ELR (cell line): ENCODE results near the gene THYN1.

Experiments used
- DNase-seq: peaks from one replicate; pipeline ENCODE4 v3.0.0-alpha.2; 2015; ENCODE audit warnings: low read depth

Gene THYN1

DNA sequence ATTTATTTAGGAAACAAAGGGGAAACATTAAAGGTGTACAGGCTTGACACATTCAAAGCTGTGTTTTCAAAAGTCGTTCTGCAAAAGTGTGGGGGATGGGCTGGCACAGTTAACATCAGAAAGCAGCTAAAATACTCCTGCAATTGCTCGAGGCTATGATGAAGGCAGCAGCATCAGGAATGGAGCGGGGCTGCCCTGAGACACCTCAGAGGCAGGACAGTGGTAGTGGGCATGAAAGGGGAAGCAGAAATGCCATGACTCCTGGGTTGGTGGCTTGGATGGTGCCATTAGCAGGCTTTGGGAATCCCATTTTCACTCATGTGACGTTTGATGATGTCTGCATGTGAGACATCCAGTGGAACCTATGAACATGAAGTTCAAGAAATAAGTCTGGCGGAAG lies 30.0 kb downstream of the THYN1 start:
- DNase-seq = peak; percentile 21

DNA sequence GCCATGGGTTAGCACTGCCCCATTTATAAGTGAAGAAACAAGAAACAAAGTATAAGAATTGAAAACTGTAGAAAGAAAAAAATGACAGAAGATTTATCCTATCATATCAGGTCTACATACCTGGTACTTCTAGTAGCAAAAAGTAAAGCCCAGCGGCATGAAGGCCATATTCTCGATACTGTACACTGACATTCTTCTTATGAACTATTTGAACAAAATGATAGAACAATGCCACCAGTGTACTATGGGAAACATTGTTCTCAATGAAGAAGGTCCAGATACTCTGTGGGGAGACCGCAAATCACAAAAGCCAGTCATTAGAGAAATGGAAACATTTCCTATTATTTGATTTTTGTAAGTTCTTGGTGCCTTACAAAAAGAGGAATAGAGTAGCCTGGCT lies 36.3 kb downstream of the THYN1 start:
- no peak for DNase-seq

DNA sequence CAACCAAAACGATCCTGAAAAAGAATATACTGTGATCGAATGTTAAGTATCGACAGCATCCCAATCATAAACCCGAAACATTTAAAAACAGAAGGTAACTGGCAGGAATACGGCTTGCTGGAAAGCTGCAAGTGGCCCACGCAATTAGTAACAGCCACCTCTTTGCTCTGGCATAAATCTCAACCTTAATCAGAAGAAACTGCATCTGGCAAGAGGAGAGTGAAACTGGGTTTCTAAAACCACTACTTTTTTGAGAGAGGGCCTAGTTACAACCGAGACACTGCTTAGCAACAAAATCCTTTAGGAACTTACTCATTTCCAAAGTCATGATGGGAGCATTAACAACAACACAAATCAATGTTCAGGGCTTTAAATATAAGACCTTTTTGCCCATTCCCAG lies 37.3 kb downstream of the THYN1 start:
- DNase-seq = no peak

DNA sequence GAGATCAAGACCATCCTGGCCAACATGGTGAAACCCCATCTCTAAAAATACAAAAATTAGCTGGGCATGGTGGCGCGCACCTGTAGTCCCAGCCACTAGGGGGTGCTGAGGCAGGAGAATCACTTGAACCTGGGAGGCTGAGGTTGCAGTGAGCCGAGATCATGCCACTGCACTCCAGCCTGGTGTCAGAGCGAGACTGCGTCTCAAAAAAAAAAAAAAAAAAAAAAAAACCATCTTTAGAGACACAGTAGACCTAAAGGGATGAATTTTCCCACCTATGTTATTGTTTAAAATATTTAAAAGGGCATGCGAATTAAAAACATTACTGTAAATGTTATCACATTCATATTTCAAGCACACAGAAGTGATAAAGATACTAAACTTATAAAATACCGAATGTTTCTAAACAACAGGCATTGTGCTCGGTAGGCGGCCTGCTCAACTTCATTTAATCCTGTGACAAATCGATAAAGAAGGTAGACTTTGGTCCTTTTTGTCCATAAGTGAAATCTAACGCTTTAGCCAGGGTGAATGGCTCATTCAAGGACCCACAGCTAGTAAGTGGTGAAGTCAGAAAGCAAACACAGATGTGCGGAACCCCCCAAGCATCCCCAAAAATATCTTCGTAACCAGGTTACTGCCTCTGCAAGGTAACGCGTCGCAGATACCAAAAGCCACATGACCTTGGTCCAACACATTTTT lies 45.5 kb downstream of the THYN1 start:
- peak; percentile 39 for DNase-seq

DNA sequence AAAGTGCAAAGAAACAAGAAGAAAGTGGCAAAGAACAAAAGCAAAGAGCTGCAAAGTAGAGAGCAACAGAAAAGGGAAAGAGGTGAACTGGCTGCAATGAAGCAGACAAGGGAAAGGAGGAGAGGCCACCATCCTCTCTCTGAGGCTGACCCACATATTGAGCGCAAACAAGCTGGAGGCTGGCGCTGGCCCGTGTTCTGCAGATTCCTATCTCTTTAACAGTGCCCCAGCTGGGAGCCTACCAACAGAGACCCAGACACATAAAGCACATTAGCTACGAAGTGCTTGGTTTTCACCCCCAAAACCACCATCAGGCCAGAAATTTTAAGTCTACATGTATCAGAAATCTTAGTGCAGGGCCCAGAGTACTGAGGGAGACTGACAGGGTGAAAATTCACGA lies 47.0 kb downstream of the THYN1 start:
- no peak for DNase-seq

DNA sequence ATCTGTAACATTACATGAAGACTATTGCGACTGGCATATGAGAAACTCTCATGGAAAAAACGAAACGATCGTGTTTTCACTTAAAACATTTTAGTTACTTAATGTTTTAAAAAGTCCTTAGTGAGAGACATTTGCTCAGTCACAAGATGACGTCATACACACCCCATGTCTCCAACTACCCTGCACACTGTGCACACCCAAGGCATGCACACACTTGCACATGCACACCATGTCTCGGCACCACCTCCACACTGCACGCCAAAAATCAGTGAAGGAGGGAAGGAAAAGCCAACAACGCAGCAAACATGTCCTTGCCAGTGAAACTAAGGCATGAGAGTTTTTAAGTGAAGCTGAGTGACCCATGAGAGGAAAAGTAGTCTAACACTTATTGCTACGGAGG lies 47.4 kb downstream of the THYN1 start:
- DNase-seq = no peak

DNA sequence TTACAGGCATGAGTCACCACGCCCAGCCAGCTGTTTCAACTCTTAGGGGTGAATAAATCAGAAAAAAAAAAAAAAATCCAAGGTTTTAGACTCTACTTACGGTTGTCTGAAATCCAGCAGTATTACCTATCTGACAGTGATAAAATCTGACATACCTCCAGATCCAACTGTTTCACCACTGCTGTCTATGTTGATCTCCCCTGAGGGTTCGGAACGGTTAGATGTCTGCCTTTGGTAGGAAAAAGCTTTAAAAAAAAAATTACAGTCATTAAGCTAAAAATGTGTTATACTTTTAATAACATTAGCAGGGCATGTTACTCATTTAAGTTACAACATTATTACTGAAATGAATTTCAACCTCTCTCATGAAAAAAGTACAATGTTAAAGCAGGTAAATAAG lies 50.5 kb downstream of the THYN1 start:
- DNase-seq = no peak

DNA sequence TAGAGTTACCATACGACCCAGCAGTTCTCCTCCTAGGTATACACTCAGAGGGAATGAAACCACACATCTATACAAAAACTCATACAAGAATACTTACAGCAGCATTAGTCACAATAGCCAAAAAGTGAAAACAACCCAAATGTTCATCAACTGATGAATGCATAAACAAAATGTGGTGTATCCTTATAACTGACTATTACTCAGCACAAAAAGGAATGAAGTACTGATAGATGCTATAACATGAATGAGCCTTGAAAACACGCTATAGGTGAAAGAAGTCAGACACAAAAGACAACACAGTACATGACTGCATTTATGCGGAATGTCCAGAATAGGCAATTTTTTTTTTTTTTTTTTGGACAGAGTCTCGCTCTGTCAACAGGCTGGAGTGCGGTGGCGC lies 52.5 kb downstream of the THYN1 start:
- peak; percentile 4 for DNase-seq

DNA sequence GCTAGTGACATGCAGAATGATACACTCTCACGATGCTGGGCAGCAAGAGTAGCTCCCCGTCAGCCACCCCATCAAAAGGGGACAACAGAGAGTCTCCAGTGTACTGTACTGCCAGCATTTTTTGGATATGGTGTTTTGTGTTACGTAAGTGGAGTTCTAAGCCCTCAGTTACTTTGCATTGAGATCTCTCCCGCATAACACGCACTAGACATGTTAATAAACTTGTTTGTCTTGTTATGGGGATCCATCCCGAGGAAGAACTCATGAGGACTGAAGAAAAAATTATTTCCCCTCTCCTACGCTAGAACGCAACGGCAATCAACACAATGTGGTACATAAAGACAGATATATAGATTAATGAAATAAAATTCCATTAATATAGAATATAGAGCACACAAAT lies 53.6 kb downstream of the THYN1 start:
- DNase-seq = no peak
